Measurements from ENCODE around the gene SMC6. TPM values are rescaled to one million over a fixed set of nuclear protein-coding genes. Genes with fewer than 3 reads are reported as not detected.

Gene SMC6
- polyA plus RNA-seq, 1 experiment: 18.3 TPM

GRCh38 chr2:17781482-17781881 lies 27.9 kb upstream of the SMC6 start:
- Histone ChIP-seq H3K9me3 (ENCODE audit: control insufficient read depth, insufficient read depth, low read length) (no peaks in the 10 kb centered on the region), H3K4me3 (ENCODE audit: low read depth, low read length) (no peak overlapping the region), H3K27me3 (ENCODE audit: control insufficient read depth, insufficient read depth, low read length) (no peaks in the 10 kb centered on the region), H3K27ac (ENCODE audit: low read depth, low read length) (no peak overlapping the region)
- POLR2A ChIA-PET: interaction anchor here (0.6 kb wide), 1 partner anchor 51 kb away, joined by 4 read pairs; no protein-coding TSS in a partner anchor
- no peak for DNase-seq (ENCODE audit: low read depth, low spot score)
- CTCF ChIA-PET: interaction anchor here (0.6 to 1.1 kb wide), 2 partner anchors 9 to 107 kb away, joined by 3 read pairs; no protein-coding TSS in a partner anchor
- TF ChIP-seq CTCF (IDR thresholded peaks at IDR 0.05; ENCODE audit: low read depth, low read length): no peak

GRCh38 chr2:17780546-17780945 lies 26.9 kb upstream of the SMC6 start:
- CTCF ChIA-PET: interaction anchor here (1.1 kb wide), 1 partner anchor 8 kb away, joined by 3 read pairs; no protein-coding TSS in a partner anchor
- no peak for DNase-seq (ENCODE audit: low read depth, low spot score)
- Histone ChIP-seq H3K9me3 (ENCODE audit: control insufficient read depth, insufficient read depth, low read length) (no peaks in the 10 kb centered on the region), H3K27ac (ENCODE audit: low read depth, low read length) (no peak overlapping the region), H3K27me3 (ENCODE audit: control insufficient read depth, insufficient read depth, low read length) (no peaks in the 10 kb centered on the region), H3K4me3 (ENCODE audit: low read depth, low read length) (no peak overlapping the region)
- TF ChIP-seq CTCF (IDR thresholded peaks at IDR 0.05; ENCODE audit: low read depth, low read length): no peak
- POLR2A ChIA-PET: no interaction called here

- Histone ChIP-seq H3K9me3 (ENCODE audit: control insufficient read depth, insufficient read depth, low read length) (no peaks in the 10 kb centered on the region), H3K4me3 (ENCODE audit: low read depth, low read length) (no peak overlapping the region), H3K27me3 (ENCODE audit: control insufficient read depth, insufficient read depth, low read length) (no peaks in the 10 kb centered on the region), H3K27ac (ENCODE audit: low read depth, low read length) (no peak overlapping the region)
- ChIA-PET POLR2A (no interaction called here), CTCF (interaction anchor here (1.0 to 1.1 kb wide), 2 partner anchors 8 to 58 kb away, joined by 3 read pairs; no protein-coding TSS in a partner anchor)
- no peak for DNase-seq (ENCODE audit: low read depth, low spot score)
- no peak for TF ChIP-seq CTCF (IDR thresholded peaks at IDR 0.05; ENCODE audit: low read depth, low read length)
These were observed 18.9 kb upstream of the SMC6 start for GRCh38 chr2:17772532-17772931.

- DNase-seq (ENCODE audit: low read depth, low spot score): no peak
- Histone ChIP-seq H3K27ac (ENCODE audit: low read depth, low read length) (no peak overlapping the region), H3K9me3 (ENCODE audit: control insufficient read depth, insufficient read depth, low read length) (no peaks in the 10 kb centered on the region), H3K4me3 (ENCODE audit: low read depth, low read length) (no peak overlapping the region), H3K27me3 (ENCODE audit: control insufficient read depth, insufficient read depth, low read length) (no peaks in the 10 kb centered on the region)
- POLR2A ChIA-PET: no interaction called here
- TF ChIP-seq CTCF (IDR thresholded peaks at IDR 0.05; ENCODE audit: low read depth, low read length): no peak
- CTCF ChIA-PET: interaction anchor here (1.1 kb wide), 1 partner anchor 9 kb away, joined by 3 read pairs; no protein-coding TSS in a partner anchor
These were observed 18.3 kb upstream of the SMC6 start for GRCh38 chr2:17771956-17772355.

- Histone ChIP-seq H3K27ac (ENCODE audit: low read depth, low read length) (no peak overlapping the region), H3K9me3 (ENCODE audit: control insufficient read depth, insufficient read depth, low read length) (no peaks in the 10 kb centered on the region), H3K4me3 (ENCODE audit: low read depth, low read length) (no peak overlapping the region), H3K27me3 (ENCODE audit: control insufficient read depth, insufficient read depth, low read length) (no peaks in the 10 kb centered on the region)
- ChIA-PET CTCF (interaction anchor here (1.9 kb wide), 1 partner anchor 49 kb away, joined by 7 read pairs; no protein-coding TSS in a partner anchor), POLR2A (no interaction called here)
- no peak for TF ChIP-seq CTCF (IDR thresholded peaks at IDR 0.05; ENCODE audit: low read depth, low read length)
- DNase-seq (ENCODE audit: low read depth, low spot score): no peak
These were observed 15.3 kb upstream of the SMC6 start for GRCh38 chr2:17768894-17769293.
